Right renal pelvis (tissue), 4 donors: ENCODE results near the gene CNGA1. TPM values are rescaled to one million over a fixed set of nuclear protein-coding genes. Genes with fewer than 3 reads are reported as not detected.
A peak's percentile ranks its signal among the peaks of the same experiment; 100 is the strongest.
"Not testable (repeated sequence)": the region's sequence is repeated elsewhere in the genome, so short reads cannot be mapped to it uniquely, and the experiment has no call there.

Source experiments
- DNase-seq, 4 donors: peaks; one replicate each; pipeline ENCODE4 v3.0.0-alpha.2; 2013; ENCODE audit warnings: low read depth in 4 of 4, low spot score in 3 of 4, missing footprints in 1 of 4
- polyA plus RNA-seq, 4 donors: library from polyadenylated mRNA; unstranded; fragments of 120-200 nt; gene quantifications; one replicate each; pipeline ENCODE4 v1.2.1, GENCODE V29; 2013; ENCODE audit not compliant: insufficient read length in 4 of 4

CNGA1 gene
- polyA plus RNA-seq, 4 donors = 2.5 to 8.0 (median 3.2) TPM

DNA sequence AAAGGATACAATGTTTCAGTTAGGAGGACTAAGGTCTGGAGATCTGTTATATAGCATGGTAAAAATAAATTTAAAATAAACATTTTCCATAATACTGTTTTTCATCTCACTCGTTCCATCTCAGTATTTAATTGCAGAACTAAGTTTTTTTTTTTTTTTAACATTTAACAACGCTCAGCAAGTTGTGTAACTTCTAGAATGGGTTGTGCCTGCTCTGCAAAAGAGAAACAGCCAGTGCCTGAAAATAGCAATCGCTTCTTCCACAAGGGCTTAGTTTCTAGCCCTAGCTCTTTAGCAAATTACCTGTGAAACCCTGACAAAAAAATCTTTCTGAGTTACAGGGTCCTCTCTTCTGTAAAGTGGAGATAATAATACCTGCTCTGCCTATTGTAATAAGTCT, 41.9 kb downstream of the CNGA1 start:
- no peak for DNase-seq

GRCh38 chr4:47972721-47973120, 43.8 kb downstream of the CNGA1 start:
- DNase-seq = no peak

GRCh38 chr4:47972181-47972580, 44.3 kb downstream of the CNGA1 start:
- no peak for DNase-seq

- DNase-seq = no peak
Observed at GRCh38 chr4:47968847-47969246, 47.6 kb downstream of the CNGA1 start.

DNA sequence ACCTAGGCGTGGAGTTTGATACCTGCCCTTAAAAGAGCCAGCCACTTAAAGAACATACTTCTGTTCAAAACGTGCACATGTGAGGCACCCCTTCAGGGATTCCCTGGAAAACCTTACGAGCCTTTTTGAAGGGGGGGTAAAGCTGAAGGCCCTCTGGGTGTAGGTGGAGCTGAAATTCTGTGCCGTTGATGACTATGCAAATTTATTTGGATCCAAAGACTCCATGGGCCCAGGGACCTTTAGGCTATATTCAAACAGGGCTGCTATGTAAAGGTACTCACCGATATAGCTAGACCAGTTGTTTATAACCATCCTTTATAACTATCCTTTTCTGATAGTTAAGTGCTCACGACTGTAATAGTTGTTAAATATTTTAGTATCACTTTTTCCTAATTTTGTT, 61.8 kb downstream of the CNGA1 start:
- no peak for DNase-seq

- DNase-seq = no peak
Observed at GRCh38 chr4:47954245-47954644, 62.2 kb downstream of the CNGA1 start.

GRCh38 chr4:47945930-47946726, 70.4 kb downstream of the CNGA1 start:
- DNase-seq = no peak

- no peak for DNase-seq
Observed at GRCh38 chr4:47942081-47942819, 74.2 kb downstream of the CNGA1 start.

GRCh38 chr4:47939456-47939855, 77.0 kb downstream of the CNGA1 start:
- no peak for DNase-seq

- DNase-seq = no peak
Observed at GRCh38 chr4:47936336-47936735, 80.1 kb downstream of the CNGA1 start.

DNA sequence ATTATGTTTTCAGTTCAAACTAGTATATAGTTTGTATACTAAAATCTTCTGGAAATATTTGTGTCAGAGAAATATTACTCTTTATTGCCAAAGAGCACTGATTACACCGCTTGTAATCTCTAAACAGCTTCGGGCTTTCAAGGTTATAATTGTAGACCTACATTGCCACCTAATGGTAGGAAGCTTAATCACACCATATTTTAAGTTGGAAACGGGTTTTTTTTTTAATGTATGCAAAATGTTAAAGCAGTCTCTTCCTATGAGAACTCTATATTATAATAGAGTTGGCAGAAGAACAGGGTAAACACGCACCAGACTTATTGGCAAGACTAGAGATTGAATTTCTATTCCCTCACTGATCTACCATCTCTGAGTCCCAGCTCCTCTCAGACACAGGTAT, 82.6 kb downstream of the CNGA1 start:
- DNase-seq = no peak

GRCh38 chr4:47930971-47931804, 85.3 kb downstream of the CNGA1 start:
- DNase-seq = no peak

- no peak for DNase-seq
Observed at GRCh38 chr4:47929682-47930201, 86.7 kb downstream of the CNGA1 start.

GRCh38 chr4:47926667-47927258, 89.7 kb downstream of the CNGA1 start:
- peak; percentile 45 to 57 (median 54) for DNase-seq

- not testable (repeated sequence) for DNase-seq
Observed at GRCh38 chr4:47923261-47923608, 93.2 kb downstream of the CNGA1 start.

DNA sequence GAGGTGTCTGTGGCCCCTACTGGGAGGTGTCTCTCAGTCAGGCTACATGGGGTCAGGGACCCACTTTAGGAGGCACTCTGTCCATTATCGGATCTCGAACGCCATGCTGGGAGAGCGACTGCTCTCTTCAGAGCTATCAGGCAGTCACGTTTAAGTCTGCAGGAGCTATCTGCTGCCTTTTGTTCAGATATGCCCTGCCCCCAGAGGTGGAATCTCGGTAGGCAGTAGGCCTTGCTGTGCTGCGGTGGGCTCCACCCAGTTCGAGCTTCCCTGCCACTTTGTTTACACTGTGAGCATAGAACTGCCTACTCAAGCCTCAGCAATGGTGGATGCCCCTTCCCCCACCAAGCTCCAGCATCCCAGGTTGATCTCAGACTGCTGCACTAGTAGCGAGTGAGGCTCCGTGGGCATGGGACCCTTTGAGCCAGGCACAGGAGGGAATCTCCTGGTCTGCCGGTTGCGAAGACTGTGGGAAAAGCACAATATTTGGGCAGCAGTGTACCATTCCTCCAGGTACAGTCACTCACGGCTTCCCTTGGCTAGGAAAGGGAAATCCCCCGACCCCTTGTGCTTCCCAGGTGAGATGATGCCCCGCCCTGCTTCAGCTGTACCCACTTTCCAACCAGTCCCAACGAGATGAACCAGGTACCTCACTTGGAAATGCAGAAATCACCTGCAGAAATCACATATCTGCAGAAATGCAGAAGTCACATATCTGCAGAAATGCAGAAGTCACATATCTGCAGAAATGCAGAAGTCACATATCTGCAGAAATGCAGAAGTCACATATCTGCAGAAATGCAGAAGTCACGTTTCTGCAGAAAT, 93.8 kb downstream of the CNGA1 start:
- DNase-seq = not testable (repeated sequence)

DNA sequence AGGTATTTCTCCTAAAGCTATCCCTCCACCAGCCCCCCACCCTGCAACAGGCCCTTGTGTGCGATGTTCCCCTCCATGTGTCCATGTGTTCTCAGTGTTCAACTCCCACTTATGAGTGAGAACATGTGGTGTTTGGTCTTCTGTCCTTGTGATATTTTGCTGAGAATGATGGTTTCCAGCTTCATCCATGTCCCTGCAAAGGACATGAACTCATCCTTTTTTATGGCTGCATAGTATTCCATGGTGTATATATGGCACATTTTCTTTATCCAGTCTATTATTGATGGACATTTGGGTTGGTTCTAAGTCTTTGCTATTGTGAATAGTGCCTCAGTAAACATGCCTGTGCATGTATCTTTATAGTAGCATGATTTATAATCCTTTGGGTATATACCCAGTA, 99.3 kb downstream of the CNGA1 start:
- DNase-seq = not testable (repeated sequence)

GRCh38 chr4:47915378-47915777, 101.1 kb downstream of the CNGA1 start:
- no peak for DNase-seq

DNA sequence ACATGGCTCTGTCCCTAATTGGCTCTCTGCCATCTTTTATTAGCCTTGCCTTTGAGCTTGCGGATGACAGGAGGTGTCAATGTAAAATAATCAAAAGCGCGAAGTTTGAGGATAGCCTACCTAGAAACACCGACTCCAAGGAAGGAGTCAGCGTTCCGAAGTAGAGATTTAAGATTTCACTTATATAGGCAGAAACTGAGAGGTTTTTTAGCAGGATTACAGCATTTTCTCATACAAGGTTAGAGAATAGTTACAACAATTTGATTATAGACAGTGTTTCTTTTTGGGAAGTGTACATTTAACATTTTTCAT, 101.6 kb downstream of the CNGA1 start:
- DNase-seq = no peak
